MG63 (cell line): Measurements from ENCODE around the gene ST6GALNAC3. TPM values are rescaled to one million over a fixed set of nuclear protein-coding genes. Genes with fewer than 3 reads are reported as not detected.
"Not testable (repeated sequence)": the region's sequence is repeated elsewhere in the genome, so short reads cannot be mapped to it uniquely, and the experiment has no call there.

Source experiments
- DNase-seq: peaks from one replicate; pipeline ENCODE4 v3.0.0-alpha.2; 2020
- H3K27me3 ChIP-seq: fragments of 250-450 bp; sonication (Bioruptor Pico); 2 replicates; pipeline ENCODE4 v1.5.1; 2020; ENCODE audit warnings: mild to moderate bottlenecking, moderate library complexity
- H3K36me3 ChIP-seq: fragments of 250-450 bp; sonication (Bioruptor Pico); 2 replicates; pipeline ENCODE4 v1.5.1; 2020; ENCODE audit warnings: mild to moderate bottlenecking, moderate library complexity
- H3K4me3 ChIP-seq: fragments of 250-450 bp; sonication (Bioruptor Pico); 2 replicates; pipeline ENCODE4 v1.5.1; 2020; ENCODE audit warnings: mild to moderate bottlenecking, moderate library complexity
- H3K9me3 ChIP-seq: fragments of 250-450 bp; sonication (Bioruptor Pico); 2 replicates; pipeline ENCODE4 v1.5.1; 2020; ENCODE audit warnings: mild to moderate bottlenecking, moderate library complexity
- total RNA-seq: library from RNA; depleted of rRNA; stranded (reverse); fragments of >200 nt; shearing (Covaris generic); gene quantifications from 2 replicates; pipeline ENCODE4 v1.2.3, GENCODE V29; 2014; ENCODE audit warnings: low replicate concordance

ST6GALNAC3 gene
- total RNA-seq, 1 experiment from 2014 or later, result 5.5 TPM

GRCh38 chr1:76092812-76093211 lies 18.3 kb downstream of the ST6GALNAC3 start:
- no peaks in the 10 kb centered on the region for H3K36me3 ChIP-seq

GRCh38 chr1:76093522-76094312 lies 19.2 kb downstream of the ST6GALNAC3 start:
- Histone ChIP-seq H3K9me3 (no peaks in the 10 kb centered on the region), H3K36me3 (no peaks in the 10 kb centered on the region), H3K27me3 (no peaks in the 10 kb centered on the region), H3K4me3 (no peak overlapping the region)
- DNase-seq, result no peak

More at GRCh38 chr1:76092812-76093211, 18.3 kb downstream of the ST6GALNAC3 start:
- H3K27me3 ChIP-seq, result no peaks in the 10 kb centered on the region
- no peak overlapping the region for H3K4me3 ChIP-seq
- DNase-seq, result no peak
- no peaks in the 10 kb centered on the region for H3K9me3 ChIP-seq

- Histone ChIP-seq H3K4me3 (no peak overlapping the region), H3K27me3 (no peaks in the 10 kb centered on the region), H3K36me3 (no peaks in the 10 kb centered on the region), H3K9me3 (no peaks in the 10 kb centered on the region)
- no peak for DNase-seq
These were observed 21.3 kb downstream of the ST6GALNAC3 start for GRCh38 chr1:76095802-76096201.

- H3K4me3 ChIP-seq, H3K36me3 ChIP-seq, H3K9me3 ChIP-seq, DNase-seq, H3K27me3 ChIP-seq: not testable (repeated sequence)
These were observed 22.5 kb downstream of the ST6GALNAC3 start for GRCh38 chr1:76097064-76097463.

- no peaks in the 10 kb centered on the region for H3K9me3 ChIP-seq
- no peak overlapping the region for H3K4me3 ChIP-seq
- H3K36me3 ChIP-seq, result no peaks in the 10 kb centered on the region
- H3K27me3 ChIP-seq, result no peaks in the 10 kb centered on the region
- DNase-seq, result no peak
These were observed 24.3 kb downstream of the ST6GALNAC3 start for GRCh38 chr1:76098845-76099244.

GRCh38 chr1:76101548-76101947 lies 27.0 kb downstream of the ST6GALNAC3 start:
- no peak overlapping the region for H3K4me3 ChIP-seq
- no peak for DNase-seq
- H3K9me3 ChIP-seq, result no peaks in the 10 kb centered on the region
- H3K27me3 ChIP-seq, result no peaks in the 10 kb centered on the region
- no peaks in the 10 kb centered on the region for H3K36me3 ChIP-seq

- Histone ChIP-seq H3K27me3 (no peaks in the 10 kb centered on the region), H3K36me3 (no peaks in the 10 kb centered on the region), H3K4me3 (no peak overlapping the region), H3K9me3 (no peaks in the 10 kb centered on the region)
- DNase-seq, result no peak
These were observed 27.5 kb downstream of the ST6GALNAC3 start for GRCh38 chr1:76102046-76102445.

GRCh38 chr1:76103034-76103433 lies 28.5 kb downstream of the ST6GALNAC3 start:
- Histone ChIP-seq H3K4me3 (no peak overlapping the region), H3K36me3 (no peaks in the 10 kb centered on the region), H3K27me3 (no peaks in the 10 kb centered on the region), H3K9me3 (no peaks in the 10 kb centered on the region)
- DNase-seq, result no peak

- Histone ChIP-seq H3K4me3 (no peak overlapping the region), H3K9me3 (no peaks in the 10 kb centered on the region), H3K36me3 (no peaks in the 10 kb centered on the region), H3K27me3 (no peaks in the 10 kb centered on the region)
- no peak for DNase-seq
These were observed 30.8 kb downstream of the ST6GALNAC3 start for GRCh38 chr1:76105372-76105771.

- DNase-seq, result no peak
- no peaks in the 10 kb centered on the region for H3K9me3 ChIP-seq
- H3K36me3 ChIP-seq, result no peaks in the 10 kb centered on the region
- H3K4me3 ChIP-seq, result no peak overlapping the region
- no peaks in the 10 kb centered on the region for H3K27me3 ChIP-seq
These were observed 31.7 kb downstream of the ST6GALNAC3 start for GRCh38 chr1:76106251-76106650.

GRCh38 chr1:76106719-76107235 lies 32.2 kb downstream of the ST6GALNAC3 start:
- no peak for DNase-seq
- no peaks in the 10 kb centered on the region for H3K36me3 ChIP-seq
- no peak overlapping the region for H3K4me3 ChIP-seq
- H3K9me3 ChIP-seq, result no peaks in the 10 kb centered on the region
- H3K27me3 ChIP-seq, result no peaks in the 10 kb centered on the region

GRCh38 chr1:76109404-76109803 lies 34.9 kb downstream of the ST6GALNAC3 start:
- H3K27me3 ChIP-seq, result no peaks in the 10 kb centered on the region
- no peaks in the 10 kb centered on the region for H3K9me3 ChIP-seq
- H3K36me3 ChIP-seq, result no peaks in the 10 kb centered on the region
- no peak for DNase-seq
- H3K4me3 ChIP-seq, result no peak overlapping the region

GRCh38 chr1:76109901-76110560 lies 35.5 kb downstream of the ST6GALNAC3 start:
- Histone ChIP-seq H3K9me3 (no peaks in the 10 kb centered on the region), H3K27me3 (no peaks in the 10 kb centered on the region)
- DNase-seq, result no peak

GRCh38 chr1:76110666-76111065 lies 36.1 kb downstream of the ST6GALNAC3 start:
- H3K36me3 ChIP-seq, result no peaks in the 10 kb centered on the region
- no peak for DNase-seq
- H3K9me3 ChIP-seq, result no peaks in the 10 kb centered on the region
- no peaks in the 10 kb centered on the region for H3K27me3 ChIP-seq
- no peak overlapping the region for H3K4me3 ChIP-seq

More at GRCh38 chr1:76109901-76110560, 35.5 kb downstream of the ST6GALNAC3 start:
- no peaks in the 10 kb centered on the region for H3K36me3 ChIP-seq
- no peak overlapping the region for H3K4me3 ChIP-seq

- not testable (repeated sequence) for H3K36me3 ChIP-seq
These were observed 37.8 kb downstream of the ST6GALNAC3 start for GRCh38 chr1:76112321-76112720.

GRCh38 chr1:76113446-76113845 lies 38.9 kb downstream of the ST6GALNAC3 start:
- Histone ChIP-seq H3K27me3 (no peaks in the 10 kb centered on the region), H3K9me3 (no peaks in the 10 kb centered on the region), H3K4me3 (no peak overlapping the region), H3K36me3 (no peaks in the 10 kb centered on the region)
- no peak for DNase-seq

More at GRCh38 chr1:76112321-76112720, 37.8 kb downstream of the ST6GALNAC3 start:
- H3K9me3 ChIP-seq, H3K4me3 ChIP-seq, DNase-seq, H3K27me3 ChIP-seq: not testable (repeated sequence)

- H3K27me3 ChIP-seq, result no peaks in the 10 kb centered on the region
- no peaks in the 10 kb centered on the region for H3K9me3 ChIP-seq
- no peak for DNase-seq
- H3K4me3 ChIP-seq, result no peak overlapping the region
- no peaks in the 10 kb centered on the region for H3K36me3 ChIP-seq
These were observed 40.6 kb downstream of the ST6GALNAC3 start for GRCh38 chr1:76115171-76115570.

- Histone ChIP-seq H3K36me3 (no peaks in the 10 kb centered on the region), H3K4me3 (no peak overlapping the region), H3K27me3 (no peaks in the 10 kb centered on the region), H3K9me3 (no peaks in the 10 kb centered on the region)
- DNase-seq, result no peak
These were observed 47.3 kb downstream of the ST6GALNAC3 start for GRCh38 chr1:76121850-76122249.
